ENCODE measurements around the gene PKLR. TPM values are rescaled to one million over a fixed set of nuclear protein-coding genes. Genes with fewer than 3 reads are reported as not detected.
A peak's percentile ranks its signal among the peaks of the same experiment; 100 is the strongest.

The PKLR gene
- total RNA-seq, 1 experiment from 2014 or later: not detected

- no peak for DNase-seq
- no peak for TF ChIP-seq CTCF (IDR thresholded peaks at IDR 0.05; ENCODE audit: unreplicated experiment)
- Mint-ChIP-seq H3K36me3 (ENCODE audit: insufficient read depth, unreplicated experiment) (peaks cover 82% of the 10 kb centered on the region), H3K4me1 (ENCODE audit: low read depth, unreplicated experiment) (peaks cover 12% of the 10 kb centered on the region), H3K9me3 (ENCODE audit: low read depth, unreplicated experiment) (no peaks in the 10 kb centered on the region), H3K27ac (ENCODE audit: unreplicated experiment) (no peak overlapping the region), H3K4me3 (ENCODE audit: low read depth, unreplicated experiment) (no peak overlapping the region), H3K27me3 (ENCODE audit: unreplicated experiment) (no peaks in the 10 kb centered on the region)
- CTCF ChIA-PET: interaction anchor here (1.6 kb wide), 1 partner anchor 57 kb away, joined by 4 read pairs; no protein-coding TSS in a partner anchor
- BruUV-seq (replicated peaks): no TSS peak
- intact Hi-C loops (cut with micrococcal nuclease; ENCODE audit: unreplicated experiment): no loop called here
Measured at GRCh38 chr1:155266553-155266952, 34.7 kb downstream of the PKLR start.

GRCh38 chr1:155263067-155263466, 38.2 kb downstream of the PKLR start:
- Mint-ChIP-seq H3K27ac (ENCODE audit: unreplicated experiment) (peak overlapping the region; percentile 97), H3K36me3 (ENCODE audit: insufficient read depth, unreplicated experiment) (peaks cover 75% of the 10 kb centered on the region), H3K4me3 (ENCODE audit: low read depth, unreplicated experiment) (no peak overlapping the region), H3K27me3 (ENCODE audit: unreplicated experiment) (no peaks in the 10 kb centered on the region), H3K9me3 (ENCODE audit: low read depth, unreplicated experiment) (no peaks in the 10 kb centered on the region), H3K4me1 (ENCODE audit: low read depth, unreplicated experiment) (peaks cover 28% of the 10 kb centered on the region)
- intact Hi-C loops (cut with micrococcal nuclease; ENCODE audit: unreplicated experiment): no loop called here
- no peak for DNase-seq
- CTCF ChIA-PET: no interaction called here
- TF ChIP-seq CTCF (IDR thresholded peaks at IDR 0.05; ENCODE audit: unreplicated experiment): no peak
- no TSS peak for BruUV-seq (replicated peaks)

GRCh38 chr1:155261852-155262673, 39.2 kb downstream of the PKLR start, which contains the start of gene SCAMP3:
SCAMP3 (minus strand) TSS chr1:155262360; CDS start chr1:155262151, 209 bp downstream.
- peak; percentile 95 for DNase-seq
- intact Hi-C loops (cut with micrococcal nuclease; ENCODE audit: unreplicated experiment): no loop called here
- H3K36me3 Mint-ChIP-seq (ENCODE audit: insufficient read depth, unreplicated experiment): peaks cover 74% of the 10 kb centered on the region
- H3K27ac Mint-ChIP-seq (ENCODE audit: unreplicated experiment): peak within 1 kb of the TSS; percentile 97
- peaks cover 28% of the 10 kb centered on the region for H3K4me1 Mint-ChIP-seq (ENCODE audit: low read depth, unreplicated experiment)
- CTCF ChIA-PET: interaction anchor here (0.6 to 2.1 kb wide), 8 partner anchors 11 to 171 kb away, joined by 3 to 24 read pairs (median 4); no protein-coding TSS in a partner anchor
- no peaks in the 10 kb centered on the region for H3K9me3 Mint-ChIP-seq (ENCODE audit: low read depth, unreplicated experiment)
- TF ChIP-seq CTCF (IDR thresholded peaks at IDR 0.05; ENCODE audit: unreplicated experiment): no peak
- no peaks in the 10 kb centered on the region for H3K27me3 Mint-ChIP-seq (ENCODE audit: unreplicated experiment)
- TSS peak; percentile 42 for BruUV-seq (replicated peaks)
- H3K4me3 Mint-ChIP-seq (ENCODE audit: low read depth, unreplicated experiment): peak within 1 kb of the TSS; percentile 96

- Mint-ChIP-seq H3K27ac (ENCODE audit: unreplicated experiment) (peak overlapping the region; percentile 97), H3K4me3 (ENCODE audit: low read depth, unreplicated experiment) (peak overlapping the region; percentile 96), H3K9me3 (ENCODE audit: low read depth, unreplicated experiment) (no peaks in the 10 kb centered on the region), H3K36me3 (ENCODE audit: insufficient read depth, unreplicated experiment) (peaks cover 74% of the 10 kb centered on the region), H3K27me3 (ENCODE audit: unreplicated experiment) (no peaks in the 10 kb centered on the region), H3K4me1 (ENCODE audit: low read depth, unreplicated experiment) (peaks cover 28% of the 10 kb centered on the region)
- CTCF ChIA-PET: interaction anchor here (0.9 to 2.1 kb wide), 6 partner anchors 10 to 170 kb away, joined by 3 to 24 read pairs (median 4); no protein-coding TSS in a partner anchor
- no TSS peak for BruUV-seq (replicated peaks)
- peak; percentile 37 for DNase-seq
- TF ChIP-seq CTCF (IDR thresholded peaks at IDR 0.05; ENCODE audit: unreplicated experiment): no peak
- intact Hi-C loops (cut with micrococcal nuclease; ENCODE audit: unreplicated experiment): no loop called here
Measured at GRCh38 chr1:155261493-155261851, 39.8 kb downstream of the PKLR start.
